NCI-H2171 treated with DMSO at 0.1 percent for 48 hours (cell line): ENCODE measurements around the gene KRT6B.
A peak's percentile ranks its signal among the peaks of the same experiment; 100 is the strongest.

ENCODE experiments used
- DNase-seq: peaks from one replicate; lab custom pipeline; 2025; lab: John Stamatoyannopoulos, UW

The KRT6B gene

GRCh38 chr12:52436000-52436827, 15.7 kb downstream of the KRT6B start:
- no peak for DNase-seq

GRCh38 chr12:52435659-52435999, 16.3 kb downstream of the KRT6B start:
- DNase-seq, result no peak

- DNase-seq, result no peak
Observed at GRCh38 chr12:52434760-52435530, 17.0 kb downstream of the KRT6B start.

GRCh38 chr12:52434081-52434733, 17.7 kb downstream of the KRT6B start, which contains the start of gene KRT75:
Gene KRT75 (minus strand): TSS chr12:52434371. CDS start chr12:52434304, 67 bp downstream.
- peak; percentile 59 for DNase-seq

- DNase-seq, result no peak
Observed at GRCh38 chr12:52433501-52434080, 18.4 kb downstream of the KRT6B start.

- no peak for DNase-seq
Observed at GRCh38 chr12:52432559-52433207, 19.3 kb downstream of the KRT6B start.

- DNase-seq, result no peak
Observed at GRCh38 chr12:52428121-52428520, 23.8 kb downstream of the KRT6B start.

GRCh38 chr12:52427083-52427482, 24.9 kb downstream of the KRT6B start:
- DNase-seq, result no peak

- no peak for DNase-seq
Observed at GRCh38 chr12:52426034-52426433, 25.9 kb downstream of the KRT6B start.

GRCh38 chr12:52425466-52425865, 26.5 kb downstream of the KRT6B start:
- DNase-seq, result no peak

GRCh38 chr12:52423661-52424500, 28.1 kb downstream of the KRT6B start:
- peak; percentile 93 for DNase-seq

- no peak for DNase-seq
Observed at GRCh38 chr12:52423035-52423434, 28.9 kb downstream of the KRT6B start.

GRCh38 chr12:52419656-52420055, 32.3 kb downstream of the KRT6B start:
- no peak for DNase-seq

GRCh38 chr12:52418576-52419110, 33.3 kb downstream of the KRT6B start:
- DNase-seq, result no peak

GRCh38 chr12:52417740-52418139, 34.2 kb downstream of the KRT6B start:
- peak; percentile 62 for DNase-seq

GRCh38 chr12:52416795-52417194, 35.2 kb downstream of the KRT6B start:
- DNase-seq, result no peak

- peak; percentile 85 for DNase-seq
Observed at GRCh38 chr12:52415870-52416750, 35.8 kb downstream of the KRT6B start.

- no peak for DNase-seq
Observed at GRCh38 chr12:52414936-52415335, 37.0 kb downstream of the KRT6B start.

GRCh38 chr12:52413782-52414345, 38.1 kb downstream of the KRT6B start:
- DNase-seq, result no peak
